HCT116 (cell line): ENCODE data around the gene UBAC2. TPM values are rescaled to one million over a fixed set of nuclear protein-coding genes. Genes with fewer than 3 reads are reported as not detected.

Source experiments
- ATAC-seq: fragments of 200-7000 bp; cut with Tn5 transposase; 2 replicates; pipeline ENCODE4 v1.9.1; 2020; ENCODE audit warnings: mild to moderate bottlenecking, moderate library complexity
- BruUV-seq: library from RNA; stranded (reverse); fragments of 400-500 nt; replicated peaks from 2 replicates; lab custom pipeline; 2021; lab: Mats Ljungman, UMichigan
- CTCF ChIA-PET: fragments of 300-600 bp; sonication (Branson Sonifier 250); formaldehyde crosslinking; loops from one replicate; lab custom pipeline; 2021; ENCODE audit warnings: antibody characterized with exemption; lab: Charles Lee
- POLR2A ChIA-PET: fragments of 300-600, 350-600 bp; sonication (Branson Sonifier 250); formaldehyde crosslinking; loops from one replicate; lab custom pipeline; 2021; ENCODE audit warnings: antibody characterized with exemption; lab: Charles Lee
- RAD21 ChIA-PET, 2 experiments: fragments of 300-600 bp; sonication (Branson Sonifier 250); formaldehyde crosslinking; loops; one replicate each; lab custom pipeline; 2023; ENCODE audit warnings: low total read pairs in 2 of 2; ENCODE audit not compliant: uncharacterized antibody in 2 of 2, unreplicated experiment in 2 of 2, low non-redundant PET in 1 of 2; lab: Charles Lee
- DNase-seq: peaks from one replicate; pipeline ENCODE4 v3.0.0-alpha.2; 2010; ENCODE audit warnings: low read depth, low spot score
- H2AFZ ChIP-seq: fragments of 200-600 bp; shearing (Covaris generic), sonication (generic); 2 replicates; pipeline ENCODE4 v1.6.1; 2017; ENCODE audit warnings: low read depth, mixed run types, mixed read lengths, antibody characterized with exemption, low read length; ENCODE audit not compliant: poor library complexity, severe bottlenecking
- H3K27ac ChIP-seq: 2 replicates; pipeline ENCODE4 v1.5.1; 2012; ENCODE audit warnings: low read depth, low read length
- H3K27me3 ChIP-seq: fragments of 200-600 bp; sonication (generic); 2 replicates; pipeline ENCODE4 v1.6.1; 2016; ENCODE audit warnings: mixed run types, low read length, mixed read lengths; ENCODE audit not compliant: insufficient read depth
- H3K36me3 ChIP-seq, 2 experiments: fragments of 200-500 bp in 1 of 2; fragments of 200-600 bp in 1 of 2; sonication (Bioruptor generic) in 1 of 2; sonication (generic) in 1 of 2; 2 replicates each; pipeline versions ENCODE4 v1.5.1 to v1.6.1; 2014 to 2016; ENCODE audit warnings: low read length in 2 of 2, inconsistent platforms in 1 of 2, mixed read lengths in 1 of 2, mixed run types in 1 of 2; ENCODE audit not compliant: insufficient read depth in 2 of 2, control insufficient read depth in 1 of 2
- H3K4me1 ChIP-seq, 2 experiments: fragments of 200-600 bp in 1 of 2; sonication (generic) in 1 of 2; 2 replicates each; pipeline versions ENCODE4 v1.5.1 to v1.6.1; 2012 to 2017; ENCODE audit warnings: low read length in 2 of 2, inconsistent platforms in 1 of 2, mild to moderate bottlenecking in 1 of 2, mixed read lengths in 1 of 2, mixed run types in 1 of 2, moderate library complexity in 1 of 2; ENCODE audit not compliant: insufficient read depth in 2 of 2, control insufficient read depth in 1 of 2
- H3K4me2 ChIP-seq: fragments of 200-600 bp; sonication (generic); 2 replicates; pipeline ENCODE4 v1.6.1; 2017; ENCODE audit warnings: mixed run types, low read length, mixed read lengths
- H3K4me3 ChIP-seq, 2 experiments: fragments of 200-600 bp in 1 of 2; sonication (generic) in 1 of 2; replicated peaks in 1 of 2; 2 replicates each; pipeline ENCODE4 v1.5.1; 2011 to 2016; ENCODE audit warnings: low read length in 2 of 2, control low read depth in 1 of 2, low read depth in 1 of 2, mild to moderate bottlenecking in 1 of 2, mixed read lengths in 1 of 2, mixed run types in 1 of 2
- H3K79me2 ChIP-seq: fragments of 200-600 bp; sonication (generic); 2 replicates; pipeline ENCODE4 v1.6.1; 2017; ENCODE audit warnings: mild to moderate bottlenecking, mixed run types, low read length, moderate library complexity, mixed read lengths; ENCODE audit not compliant: insufficient read depth
- H3K9ac ChIP-seq: fragments of 200-600 bp; sonication (generic); 2 replicates; pipeline ENCODE4 v1.6.1; 2016; ENCODE audit warnings: low read length, mixed read lengths
- H3K9me2 ChIP-seq: fragments of 200-600 bp; sonication (generic), shearing (Covaris generic); 2 replicates; pipeline ENCODE4 v1.6.1; 2017; ENCODE audit warnings: mixed run types, mild to moderate bottlenecking, moderate library complexity; ENCODE audit not compliant: insufficient read depth
- H3K9me3 ChIP-seq, 2 experiments: fragments of 200-500 bp in 1 of 2; fragments of 200-600 bp in 1 of 2; sonication (Bioruptor generic) in 1 of 2; sonication (generic) in 1 of 2; 2 replicates each; pipeline ENCODE4 v1.6.1; 2014 to 2017; ENCODE audit warnings: low read length in 2 of 2, mixed read lengths in 2 of 2, inconsistent platforms in 1 of 2, low read depth in 1 of 2, mild to moderate bottlenecking in 1 of 2, mixed run types in 1 of 2, moderate library complexity in 1 of 2; ENCODE audit not compliant: control insufficient read depth in 1 of 2, insufficient read depth in 1 of 2
- H4K20me1 ChIP-seq: fragments of 200-600 bp; sonication (generic), shearing (Covaris generic); 2 replicates; pipeline ENCODE4 v1.6.1; 2017; ENCODE audit warnings: mixed run types, mild to moderate bottlenecking, moderate library complexity; ENCODE audit not compliant: insufficient read depth
- CEBPB ChIP-seq: IDR thresholded peaks from 2 replicates; pipeline ENCODE4 v1.6.1; 2012; ENCODE audit warnings: low read depth
- POLR2A ChIP-seq: IDR thresholded peaks from 2 replicates; pipeline ENCODE4 v1.7.0; 2011; ENCODE audit warnings: borderline replicate concordance; ENCODE audit not compliant: insufficient read depth, insufficient read length; ENCODE audit errors: extremely low read depth
- SIN3A ChIP-seq: IDR thresholded peaks from 2 replicates; pipeline ENCODE4 v1.6.1; 2012; ENCODE audit warnings: low read depth
- TCF7L2 ChIP-seq: IDR thresholded peaks from 2 replicates; pipeline ENCODE4 v1.7.0; 2011; ENCODE audit warnings: borderline replicate concordance, inconsistent platforms; ENCODE audit not compliant: insufficient read depth, insufficient read length; ENCODE audit errors: extremely low read depth
- intact Hi-C: fragments of 100-400 bp; cut with micrococcal nuclease; formaldehyde crosslinking; loops from 2 replicates; pipeline ENCODE4 v1.10.0; 2022
- total RNA-seq: library from RNA; stranded (reverse); gene quantifications from one replicate; pipeline ENCODE4 v1.2.1, GENCODE V29; 2021; ENCODE audit not compliant: unreplicated experiment
- TF ChIP-seq, protein P1 (sequence below), 3 experiments: fragments of 200-600 bp in 1 of 3; sonication (generic) in 1 of 3; IDR thresholded peaks in 2 of 3; conservative IDR thresholded peaks in 1 of 3; 2 replicates each; pipeline ENCODE4 v1.5.1; 2012 to 2017; ENCODE audit warnings: low read depth in 2 of 3, low read length in 2 of 3, antibody characterized with exemption in 1 of 3, borderline replicate concordance in 1 of 3, control low read depth in 1 of 3, mild to moderate bottlenecking in 1 of 3, mixed read lengths in 1 of 3, mixed run types in 1 of 3, moderate library complexity in 1 of 3; ENCODE audit not compliant: insufficient read depth in 1 of 3
- TF ChIP-seq, protein P2 (sequence below): IDR thresholded peaks from 2 replicates; pipeline ENCODE4 v1.6.1; 2012

The UBAC2 gene
- total RNA-seq, 1 experiment from 2014 or later: 67.4 TPM

DNA sequence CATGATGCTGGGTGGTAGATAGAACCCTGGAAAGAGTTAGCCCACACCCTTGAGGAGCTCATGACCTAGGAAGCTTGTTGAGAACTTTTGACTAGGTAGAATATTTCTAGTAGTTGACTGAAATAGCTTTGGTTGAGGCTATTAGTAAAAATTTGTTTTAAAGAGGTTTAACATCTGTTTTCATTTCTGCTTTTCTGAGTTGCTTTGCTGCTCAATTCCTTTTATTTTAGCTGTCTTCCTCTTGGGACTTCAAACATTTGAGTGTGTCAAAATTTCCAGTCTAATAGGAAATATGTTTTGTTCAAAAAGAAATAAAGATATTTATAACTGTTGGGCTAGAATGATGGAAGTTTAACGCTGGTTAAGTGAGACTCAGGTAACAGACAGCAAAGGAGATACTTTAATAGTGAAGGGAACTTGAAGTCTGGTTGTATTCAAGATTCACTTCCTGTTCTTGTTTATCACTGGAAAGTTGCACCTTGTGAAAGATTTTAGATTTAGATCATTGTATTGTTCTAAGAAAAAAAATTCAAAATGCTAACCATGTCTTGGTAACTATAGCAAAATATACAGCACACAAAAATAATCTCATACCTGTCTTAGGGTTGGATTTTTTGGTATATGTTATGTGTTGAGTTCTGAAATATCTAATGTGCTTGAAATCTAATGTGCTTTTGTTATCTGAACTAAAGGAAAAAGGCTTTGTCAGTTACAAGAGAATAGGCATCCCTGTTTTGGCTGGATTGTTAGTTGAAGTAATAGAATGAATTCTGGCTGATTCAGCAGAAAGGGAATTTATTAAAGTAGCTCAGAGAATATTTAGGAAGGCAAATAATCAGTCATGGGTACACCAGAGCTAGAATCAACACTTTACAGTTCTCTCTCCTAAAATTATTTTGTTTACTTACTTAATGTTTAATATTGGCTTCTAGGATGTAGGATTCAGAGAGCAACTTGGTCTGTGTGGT lies 81.9 kb downstream of the UBAC2 start:
- Histone ChIP-seq H3K4me1 (no peaks in the 10 kb centered on the region), H3K9me3 (no peaks in the 10 kb centered on the region), H3K79me2 (peaks cover 18% of the 10 kb centered on the region; the same call in 1 of the 2 replicates), H3K9ac (no peak overlapping the region), H3K4me3 (no peak overlapping the region), H4K20me1 (no peaks in the 10 kb centered on the region), H3K4me2 (no peak overlapping the region), H3K27ac (no peak overlapping the region), H3K9me2 (no peaks in the 10 kb centered on the region), H2AFZ (no peak overlapping the region), H3K36me3 (no peaks in the 10 kb centered on the region), H3K27me3 (no peaks in the 10 kb centered on the region)
- intact Hi-C loops: no loop called here
- RAD21 ChIA-PET: no interaction called here
- no peak for ATAC-seq
- TSS peak; percentile 15 for BruUV-seq
- CTCF ChIA-PET: interaction anchor here (1.5 to 1.7 kb wide), 2 partner anchors 13 to 17 kb away, joined by 5 read pairs; no protein-coding TSS in a partner anchor
- POLR2A ChIA-PET: no interaction called here
- DNase-seq: no peak
- no peak for TF ChIP-seq CEBPB
- TF ChIP-seq, protein P1, sequence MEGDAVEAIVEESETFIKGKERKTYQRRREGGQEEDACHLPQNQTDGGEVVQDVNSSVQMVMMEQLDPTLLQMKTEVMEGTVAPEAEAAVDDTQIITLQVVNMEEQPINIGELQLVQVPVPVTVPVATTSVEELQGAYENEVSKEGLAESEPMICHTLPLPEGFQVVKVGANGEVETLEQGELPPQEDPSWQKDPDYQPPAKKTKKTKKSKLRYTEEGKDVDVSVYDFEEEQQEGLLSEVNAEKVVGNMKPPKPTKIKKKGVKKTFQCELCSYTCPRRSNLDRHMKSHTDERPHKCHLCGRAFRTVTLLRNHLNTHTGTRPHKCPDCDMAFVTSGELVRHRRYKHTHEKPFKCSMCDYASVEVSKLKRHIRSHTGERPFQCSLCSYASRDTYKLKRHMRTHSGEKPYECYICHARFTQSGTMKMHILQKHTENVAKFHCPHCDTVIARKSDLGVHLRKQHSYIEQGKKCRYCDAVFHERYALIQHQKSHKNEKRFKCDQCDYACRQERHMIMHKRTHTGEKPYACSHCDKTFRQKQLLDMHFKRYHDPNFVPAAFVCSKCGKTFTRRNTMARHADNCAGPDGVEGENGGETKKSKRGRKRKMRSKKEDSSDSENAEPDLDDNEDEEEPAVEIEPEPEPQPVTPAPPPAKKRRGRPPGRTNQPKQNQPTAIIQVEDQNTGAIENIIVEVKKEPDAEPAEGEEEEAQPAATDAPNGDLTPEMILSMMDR (IDR thresholded peaks at IDR 0.05 in 2 of 3, conservative IDR thresholded peaks at IDR 0.05 in 1 of 3; ENCODE audit: borderline replicate concordance in 1 of 3, insufficient read depth in 1 of 3, low read depth in 2 of 3, low read length in 2 of 3): no peak
- no peak for TF ChIP-seq POLR2A
- TF ChIP-seq, protein P2, sequence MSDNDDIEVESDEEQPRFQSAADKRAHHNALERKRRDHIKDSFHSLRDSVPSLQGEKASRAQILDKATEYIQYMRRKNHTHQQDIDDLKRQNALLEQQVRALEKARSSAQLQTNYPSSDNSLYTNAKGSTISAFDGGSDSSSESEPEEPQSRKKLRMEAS: no peak
- TF ChIP-seq TCF7L2: no peak
- no peak for TF ChIP-seq SIN3A
- TF ChIP-seq, all 23 proteins: peak for 0
